ENCODE results near the gene ACTA2.

The ACTA2 gene

DNA sequence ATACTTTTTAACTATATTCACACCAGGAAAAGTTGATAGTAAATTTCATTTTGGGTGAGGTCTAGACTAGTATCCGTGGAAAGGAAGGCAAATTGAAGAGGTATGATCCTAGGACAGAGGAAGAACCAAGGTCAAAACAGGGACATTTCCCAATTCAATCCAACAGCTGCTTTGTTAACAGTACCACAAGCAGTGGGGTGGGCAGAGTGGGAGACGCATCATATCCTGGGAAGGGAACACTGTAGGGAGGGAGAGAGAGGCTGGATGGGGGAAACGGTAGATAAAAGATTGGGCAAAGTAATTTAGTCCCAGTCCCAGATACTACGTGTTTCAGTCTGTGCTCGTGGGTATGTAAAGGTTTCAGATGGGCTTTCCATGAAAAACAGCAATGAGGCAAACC, 28.9 kb upstream of the ACTA2 start:
- no peak for DNase-seq

DNA sequence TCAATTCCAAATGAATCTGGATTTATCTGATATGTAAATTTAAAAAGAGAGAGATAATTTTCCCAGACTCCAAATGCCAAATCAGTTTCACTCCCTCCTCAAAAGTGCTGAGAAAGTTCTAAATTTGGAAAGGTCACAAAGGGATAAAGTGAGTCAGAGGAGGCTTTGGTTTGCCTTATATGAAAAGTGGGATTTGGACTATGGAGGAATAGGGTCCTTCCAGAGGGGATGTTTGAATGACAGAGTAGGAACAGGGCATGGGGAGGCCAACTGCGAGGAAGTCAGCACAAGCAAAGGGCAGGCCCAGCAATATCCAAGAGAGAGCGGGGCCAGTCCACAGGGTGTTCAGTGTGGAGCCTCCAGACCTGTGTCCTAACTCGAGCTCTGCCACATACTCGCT, 28.2 kb upstream of the ACTA2 start:
- DNase-seq = no peak

DNA sequence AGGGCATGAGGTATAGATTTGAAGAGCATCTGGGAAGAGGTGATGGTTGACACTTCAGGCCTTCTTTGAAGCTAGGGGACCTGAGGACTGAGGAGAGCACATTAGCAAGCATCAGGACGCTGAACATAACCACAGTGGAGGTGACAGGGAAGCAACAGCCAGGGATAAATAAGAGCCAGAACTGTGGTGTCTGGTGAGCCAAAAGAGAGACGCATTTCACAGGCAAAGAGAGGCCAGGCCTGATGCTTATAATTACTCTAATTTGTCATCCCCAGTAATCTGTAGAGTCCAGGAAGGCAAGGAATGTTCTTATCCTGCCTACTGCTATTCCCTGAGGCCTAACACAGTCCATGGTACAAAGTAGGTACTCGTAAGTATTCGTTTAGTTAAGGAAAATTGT, 27.7 kb upstream of the ACTA2 start:
- DNase-seq = no peak

DNA sequence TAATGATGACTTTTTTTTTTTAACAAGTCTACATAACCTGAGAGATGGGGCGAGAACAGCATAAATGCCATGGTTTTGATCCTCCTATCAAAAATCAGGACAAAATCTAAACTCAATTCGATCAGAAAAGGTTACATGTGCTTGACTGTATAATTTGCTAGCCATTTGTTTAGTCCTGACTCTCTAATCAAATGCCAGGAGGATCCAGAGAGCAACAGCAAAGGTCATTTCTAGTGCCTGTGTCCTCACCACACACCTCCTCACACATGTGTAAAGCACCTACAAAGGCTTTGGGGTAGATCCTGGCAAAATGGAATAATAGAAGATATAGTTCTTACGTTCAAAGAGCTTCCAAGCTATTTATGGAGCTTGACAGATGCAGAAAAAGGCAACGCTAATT, 27.0 kb upstream of the ACTA2 start:
- DNase-seq = no peak

DNA sequence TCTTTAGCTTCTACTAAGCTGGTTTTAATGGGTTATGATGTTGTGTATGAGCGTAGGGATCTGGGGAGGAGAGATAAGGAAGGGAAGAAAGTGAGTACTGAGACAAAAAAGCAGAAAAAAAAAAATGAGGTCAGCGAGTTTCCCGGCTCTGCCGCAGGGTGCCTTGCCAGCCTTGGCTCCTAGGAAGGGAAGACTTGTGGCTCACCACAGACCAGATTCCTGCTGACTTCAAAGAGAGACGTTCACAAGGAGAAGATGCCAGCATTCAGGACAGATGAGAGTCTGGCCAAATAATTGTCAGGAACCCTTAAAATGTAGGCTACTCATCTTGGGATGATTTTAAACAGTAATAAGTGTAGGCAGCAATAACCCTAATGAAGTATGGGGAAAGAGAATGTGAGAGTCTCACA, 26.6 kb upstream of the ACTA2 start:
- peak in 9 of 56 donors; percentile 1 to 26 (median 7) for DNase-seq

DNA sequence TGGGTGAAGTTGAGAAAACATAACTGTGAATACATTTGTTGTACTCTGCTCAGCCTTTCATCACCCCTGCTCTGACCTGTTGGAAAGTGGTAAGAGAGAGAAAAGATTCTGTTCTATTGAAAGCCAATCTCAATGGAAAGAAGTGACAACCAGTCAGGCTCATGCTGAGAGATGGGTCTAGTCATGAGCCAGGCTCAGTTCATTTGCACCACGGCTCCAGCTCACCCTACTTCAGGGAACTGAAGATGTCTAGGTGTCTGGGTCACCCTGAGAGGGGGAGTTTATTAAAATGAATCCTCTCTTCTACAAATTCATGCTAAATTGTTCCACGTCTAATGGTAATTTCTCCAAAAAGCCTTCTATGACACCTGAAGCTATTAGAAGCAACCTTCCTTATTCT, 25.9 kb upstream of the ACTA2 start:
- DNase-seq = no peak

DNA sequence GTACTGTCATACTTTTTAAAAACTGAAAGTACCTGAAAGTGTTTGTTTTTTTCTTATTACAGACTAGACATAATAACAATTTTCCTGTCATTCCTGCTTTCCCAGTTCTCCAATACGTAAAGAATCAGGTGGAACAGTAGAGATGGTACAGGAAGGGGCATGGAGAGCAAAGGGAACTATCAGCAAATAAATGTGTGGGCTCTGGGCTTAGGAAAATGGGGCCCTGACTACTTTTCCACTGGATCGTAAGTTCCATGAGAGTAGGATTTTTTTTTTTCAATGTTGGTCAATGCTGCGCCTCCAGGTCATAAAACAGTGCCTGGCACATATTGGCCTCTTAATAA, 22.8 kb upstream of the ACTA2 start:
- no peak for DNase-seq

DNA sequence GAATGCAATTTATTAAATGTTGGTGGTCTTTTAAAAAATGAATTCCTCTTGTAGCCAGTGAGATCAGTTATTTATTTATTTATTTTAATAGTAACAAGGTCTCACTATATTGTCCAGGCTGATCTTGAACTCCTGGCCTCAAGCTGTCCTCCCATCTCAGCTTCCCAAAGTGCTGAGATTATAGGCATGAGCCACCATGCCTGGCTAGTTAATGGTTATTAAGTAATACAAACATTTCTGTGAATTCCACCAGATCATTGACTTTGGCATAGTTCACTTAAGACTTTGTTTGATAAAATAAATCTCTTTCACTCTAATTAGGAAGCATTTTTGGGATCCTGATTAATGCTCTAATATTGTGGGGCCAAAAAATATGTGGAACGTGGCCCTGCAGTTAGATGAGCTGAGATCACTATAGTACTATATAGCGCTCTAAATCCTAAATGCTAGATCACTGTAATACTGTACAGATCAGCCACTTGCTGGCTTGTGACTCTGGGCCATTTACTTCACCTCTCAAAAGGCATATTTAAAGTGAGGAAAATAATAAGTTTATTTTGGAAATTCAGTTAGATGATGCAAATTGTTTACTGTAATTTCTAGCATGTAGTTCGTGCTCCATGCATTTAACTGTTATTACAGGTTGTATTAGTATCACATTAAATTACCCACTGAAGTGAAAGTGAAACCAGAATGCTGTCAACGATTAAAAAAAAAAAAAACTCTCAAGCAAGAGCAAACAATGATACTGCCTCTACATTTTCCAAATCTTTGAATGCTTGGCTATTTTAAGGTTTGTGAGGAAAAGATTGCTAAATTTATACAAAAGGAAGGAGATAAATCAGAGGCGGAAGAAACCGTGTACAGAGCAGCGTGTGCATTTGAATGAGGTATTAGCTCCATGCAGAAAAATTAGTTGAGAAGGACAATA, 22.1 kb upstream of the ACTA2 start:
- no peak for DNase-seq

DNA sequence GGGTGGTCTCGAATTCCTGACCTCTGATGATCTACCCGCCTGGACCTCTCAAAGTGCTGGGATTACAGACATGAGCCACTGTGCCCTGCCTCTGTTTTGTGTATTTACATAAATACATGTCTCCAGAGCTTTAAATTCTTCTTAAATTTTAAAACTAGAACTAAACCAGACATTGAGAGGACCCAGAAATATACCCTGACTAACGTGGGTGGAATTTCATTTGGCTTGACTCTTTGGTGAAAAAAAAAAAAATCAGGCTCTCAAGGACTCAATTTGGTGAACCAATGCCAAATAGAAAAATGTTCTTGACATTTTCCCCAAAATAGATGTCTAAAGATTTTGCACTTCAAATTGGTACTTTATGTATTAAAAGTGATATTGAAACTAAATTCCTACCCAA, 21.4 kb upstream of the ACTA2 start:
- no peak for DNase-seq

DNA sequence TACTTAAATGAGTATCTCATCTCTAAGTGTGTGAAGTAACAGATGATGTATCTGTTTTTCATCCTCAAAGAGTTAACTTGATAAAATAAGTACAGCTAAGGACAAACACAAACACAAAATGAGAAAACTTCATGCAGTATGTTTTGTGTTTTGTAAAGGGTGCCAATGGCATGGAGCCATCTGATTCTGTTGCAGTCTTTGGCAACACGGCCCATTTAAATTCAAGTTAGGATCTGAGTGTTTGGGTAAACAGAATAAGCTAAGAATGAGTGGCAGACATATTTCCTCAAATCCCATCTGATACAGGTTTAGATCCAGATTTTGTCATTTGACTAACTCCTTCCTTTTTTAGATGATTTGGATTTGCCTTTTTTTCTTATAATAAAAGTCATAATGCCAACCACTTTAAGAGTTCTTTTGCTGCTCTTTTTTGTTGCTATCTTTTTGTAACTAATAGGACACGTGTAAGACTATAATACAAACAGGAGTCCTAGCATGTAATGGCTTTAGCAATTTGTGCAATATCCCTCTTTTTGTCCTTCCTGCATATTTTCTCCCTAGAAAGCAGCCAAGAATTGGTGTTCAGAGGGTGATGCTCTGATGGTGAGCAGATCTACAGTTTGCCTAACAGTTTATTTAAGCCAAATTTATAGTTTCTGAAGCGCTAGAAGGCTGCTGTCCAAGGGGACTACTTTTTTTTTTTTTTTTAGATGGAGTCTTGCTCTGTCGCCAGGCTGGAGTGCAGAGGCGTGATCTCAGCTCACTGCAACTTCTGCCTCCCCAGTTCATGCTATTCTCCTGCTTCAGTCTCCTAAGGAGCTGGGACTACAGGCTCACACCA, 18.9 kb upstream of the ACTA2 start:
- DNase-seq = no peak

DNA sequence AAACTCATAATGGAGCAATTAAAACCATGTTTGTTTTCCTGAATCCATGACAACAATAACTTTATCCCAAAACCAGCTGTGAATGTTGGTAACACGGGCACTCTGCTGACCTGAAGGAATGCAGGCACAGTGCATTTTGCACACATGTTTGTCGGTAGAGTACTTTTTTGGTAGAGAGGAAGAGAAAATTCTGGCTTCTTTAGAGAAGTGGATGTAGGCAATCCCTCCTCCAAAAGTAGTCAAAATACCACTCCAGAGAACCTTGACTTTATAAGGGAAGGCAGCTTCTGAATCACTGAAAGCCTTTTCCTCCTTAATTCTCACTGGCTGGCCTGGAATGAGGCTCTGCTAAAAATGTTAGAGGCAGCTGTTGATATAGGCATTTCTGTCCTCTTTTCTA, 15.8 kb upstream of the ACTA2 start:
- no peak for DNase-seq

DNA sequence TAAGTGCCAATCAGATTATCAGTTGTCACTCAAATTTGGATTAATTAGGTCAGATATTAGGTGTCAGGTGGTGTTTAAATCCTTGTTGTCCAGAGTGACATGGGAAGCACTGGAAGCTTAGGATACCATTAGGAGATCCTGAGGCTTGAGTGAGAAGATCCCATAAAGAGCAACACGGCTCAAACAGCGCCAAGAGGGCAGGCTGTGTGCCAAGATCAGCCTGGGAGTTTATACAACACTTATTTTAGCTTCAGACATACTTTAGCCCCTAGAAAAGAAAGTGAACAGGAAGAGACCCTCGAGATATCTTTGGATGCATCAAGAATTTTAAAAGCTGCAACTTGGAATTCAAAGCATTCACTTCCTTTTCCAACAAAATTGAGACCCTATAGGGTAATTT, 14.2 kb upstream of the ACTA2 start:
- no peak for DNase-seq

DNA sequence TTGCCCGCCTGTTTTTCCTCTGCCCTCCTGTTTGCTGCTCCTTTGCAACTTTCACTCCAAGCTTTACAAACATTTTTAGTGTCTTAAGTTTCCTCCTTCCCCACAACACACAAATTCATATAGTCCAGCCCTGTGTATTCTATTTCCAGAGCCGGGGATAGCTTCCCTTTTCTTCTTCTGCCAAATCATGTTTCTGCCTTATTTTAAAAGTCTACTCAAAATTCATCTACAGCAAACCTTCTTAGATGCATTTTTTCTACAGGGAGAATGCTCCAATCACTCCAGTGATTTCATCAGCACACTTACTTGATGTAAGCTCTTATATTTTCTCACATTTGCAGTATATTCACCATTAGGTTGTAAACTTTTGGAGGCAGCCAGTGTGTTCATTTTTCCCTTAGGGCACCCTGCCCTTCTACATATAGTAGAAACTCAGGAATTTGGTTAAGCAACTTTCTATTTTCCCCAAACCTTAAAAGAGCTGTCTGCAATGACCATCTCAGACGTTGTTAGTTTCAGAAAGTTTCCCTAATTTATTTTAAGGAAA, 12.4 kb upstream of the ACTA2 start:
- no peak for DNase-seq

DNA sequence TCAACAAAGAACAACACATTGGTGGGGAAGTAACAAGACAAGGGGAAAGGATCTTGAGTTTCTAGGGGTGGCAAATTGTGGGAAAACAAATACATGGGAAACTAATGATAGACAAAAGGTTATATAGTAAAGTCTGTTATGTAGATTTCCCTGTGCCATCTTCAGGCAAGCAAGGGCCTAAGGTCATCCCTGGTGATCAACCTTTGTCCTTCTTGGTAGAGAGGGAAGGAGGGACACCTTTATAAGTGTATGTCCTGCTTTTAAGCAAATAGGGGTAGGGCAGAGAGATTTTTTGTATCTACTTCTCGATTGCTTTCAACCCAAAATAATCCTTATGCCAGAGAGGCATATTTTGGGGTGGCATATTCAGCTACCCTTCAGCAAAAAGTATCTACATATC, 11.8 kb upstream of the ACTA2 start:
- no peak for DNase-seq

DNA sequence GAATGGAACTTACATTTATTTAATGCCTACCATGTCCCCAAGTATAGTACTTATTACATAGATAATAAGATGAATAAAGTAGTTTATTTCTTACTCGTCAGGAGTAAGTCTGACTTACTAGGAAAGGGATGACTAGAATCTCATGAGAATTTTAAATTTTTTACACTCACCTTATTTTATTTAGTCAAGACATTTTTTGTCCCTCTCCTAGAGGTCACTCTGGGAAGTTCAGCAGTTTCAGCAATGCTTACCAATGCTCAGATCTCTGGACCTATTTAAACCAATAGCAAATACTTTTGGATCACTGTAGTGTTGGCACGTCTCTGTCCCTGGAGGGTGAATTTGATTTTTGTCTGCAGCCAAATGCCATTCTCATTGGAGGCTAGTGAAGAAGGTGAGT, 10.7 kb upstream of the ACTA2 start:
- DNase-seq = no peak

DNA sequence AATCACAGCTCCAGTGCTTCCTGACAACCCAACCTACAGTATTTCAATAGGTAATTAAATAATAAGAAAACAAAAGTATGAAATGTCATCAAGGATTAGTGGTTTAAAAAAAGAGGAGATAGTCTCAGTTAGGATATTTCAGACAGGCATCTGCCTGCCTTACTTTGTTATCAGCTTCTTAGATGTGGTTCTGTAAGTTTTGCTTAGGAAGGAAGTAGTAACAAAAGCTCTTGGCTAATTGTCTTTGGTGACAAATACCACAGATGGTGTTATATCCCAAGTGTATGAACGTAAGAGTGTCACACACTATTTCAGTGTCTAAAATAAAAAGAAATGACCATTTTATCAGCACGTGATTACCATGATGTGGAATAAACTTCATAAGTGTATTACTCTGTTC, 9.8 kb upstream of the ACTA2 start:
- DNase-seq = no peak

DNA sequence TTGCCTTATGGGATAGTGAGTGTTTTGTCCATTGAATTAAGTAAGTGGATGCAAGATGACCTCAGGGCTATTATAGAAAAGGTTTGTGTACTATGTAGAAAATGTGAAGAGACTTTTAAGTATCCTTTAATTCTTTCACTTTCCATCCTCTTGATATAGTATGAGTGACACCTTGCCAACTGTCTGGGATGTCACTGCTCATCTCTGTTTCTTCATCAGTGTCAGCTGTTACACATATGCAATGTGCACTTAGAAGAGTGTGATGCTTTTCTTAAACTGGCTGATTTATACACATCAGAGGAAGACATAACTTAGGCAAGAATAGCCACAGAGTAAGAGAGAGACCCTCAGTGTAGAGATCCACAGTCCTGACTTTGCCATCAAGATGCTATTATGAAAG, 8.7 kb upstream of the ACTA2 start:
- no peak for DNase-seq

DNA sequence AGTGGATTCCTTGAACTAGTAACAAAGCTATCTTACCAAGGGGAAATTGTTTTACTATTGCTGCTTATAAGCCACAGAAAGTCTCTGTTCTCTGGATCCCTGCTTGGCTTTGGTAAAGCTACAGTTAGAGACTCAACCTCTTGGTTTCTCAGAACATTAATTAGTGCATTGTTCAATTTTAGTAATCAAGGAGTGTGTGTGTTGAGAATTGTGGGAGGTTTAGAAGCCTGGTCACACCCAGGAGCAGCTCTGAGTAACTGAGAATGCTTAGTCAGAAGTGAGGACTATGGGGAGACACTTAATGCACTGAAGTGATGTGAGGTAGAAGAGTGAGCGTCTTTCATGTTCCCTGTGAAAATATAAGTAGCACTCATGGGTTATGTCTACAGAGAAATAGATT, 8.2 kb upstream of the ACTA2 start:
- DNase-seq = no peak

DNA sequence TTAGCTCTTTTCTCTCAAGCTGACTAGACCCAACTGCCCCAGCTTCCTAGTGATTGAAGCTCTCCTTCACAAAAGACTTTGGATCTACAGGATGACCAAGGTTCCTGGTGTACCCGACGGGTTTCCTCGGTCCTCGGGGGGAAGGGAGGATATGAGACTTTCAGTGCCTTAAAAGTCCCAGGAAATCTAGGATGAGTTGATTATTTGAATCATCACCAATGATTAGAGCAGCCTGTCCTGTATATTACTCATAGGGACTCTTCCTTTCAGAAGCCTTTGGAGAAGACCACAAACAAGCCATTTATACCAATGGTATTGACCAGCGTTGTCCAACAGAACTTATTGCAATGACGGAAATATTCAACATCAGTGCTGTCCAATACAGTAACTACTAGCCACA, 6.1 kb upstream of the ACTA2 start:
- DNase-seq = no peak

DNA sequence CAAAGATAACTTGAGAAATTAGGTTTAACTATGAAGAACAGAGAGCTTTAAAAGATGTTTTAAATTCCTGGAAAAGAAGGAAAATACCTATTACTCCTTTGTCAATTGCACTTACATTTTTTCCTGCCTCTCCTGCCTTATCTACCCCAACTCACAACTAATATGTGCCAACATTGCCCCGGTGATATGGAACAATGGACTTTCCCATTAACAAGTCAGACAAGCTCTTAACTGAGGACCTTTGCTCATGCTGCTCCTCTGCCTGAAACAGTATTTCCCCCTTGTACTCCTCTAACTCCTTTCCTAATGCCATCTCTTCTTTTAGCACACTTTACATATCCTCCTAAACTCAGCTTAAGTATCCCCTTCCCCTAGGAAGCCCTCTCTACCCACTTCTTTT, 4.8 kb upstream of the ACTA2 start:
- DNase-seq = no peak

DNA sequence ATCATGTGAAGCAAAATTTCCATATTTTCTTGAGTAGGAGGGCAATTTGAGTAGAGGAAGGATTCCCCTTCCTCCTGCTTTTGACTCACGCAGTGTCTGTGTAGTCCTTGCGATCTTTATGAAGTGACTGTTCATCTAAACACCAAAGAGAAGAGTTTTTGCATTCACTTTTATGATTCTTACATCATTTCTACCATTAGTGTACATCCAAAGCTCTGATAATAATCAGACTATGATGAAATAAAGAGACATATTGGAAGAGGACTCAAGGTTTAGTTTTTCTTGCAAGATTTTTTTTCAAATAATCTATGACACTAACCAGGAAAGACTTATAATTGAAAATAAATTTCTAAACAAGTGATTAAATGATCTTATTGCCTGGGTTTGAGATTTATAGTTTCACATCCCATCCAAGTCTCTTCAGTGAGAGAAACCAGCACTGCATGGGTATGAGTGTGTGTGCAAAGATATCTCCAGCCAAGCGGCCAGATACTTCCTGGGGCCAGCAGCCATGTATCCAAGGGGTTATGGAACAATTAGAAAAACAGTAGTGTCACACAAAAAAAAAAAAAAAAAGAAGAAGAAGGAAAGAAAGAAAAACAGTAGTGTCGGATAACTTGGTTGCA, 2.0 kb upstream of the ACTA2 start:
- DNase-seq = no peak

DNA sequence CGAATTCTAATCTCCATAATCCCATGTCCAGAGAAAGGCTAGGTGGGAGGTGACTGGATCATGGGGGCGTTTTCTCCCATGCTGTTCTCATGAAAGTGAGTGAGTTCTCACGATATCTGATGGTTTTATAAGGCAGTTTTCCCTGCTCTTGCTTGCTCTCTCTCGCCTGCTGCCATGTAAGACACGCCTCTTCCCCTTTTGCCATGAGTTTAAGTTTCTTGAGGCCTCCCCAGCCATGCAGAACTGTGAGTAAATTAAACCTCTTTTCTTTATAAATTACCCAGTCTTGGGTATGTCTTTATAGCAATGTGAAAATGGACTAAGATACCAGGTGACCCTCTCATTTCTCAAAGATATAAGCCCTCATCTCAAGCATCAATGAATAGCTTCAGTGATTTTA, 1.1 kb upstream of the ACTA2 start:
- DNase-seq = no peak

All from nucleus accumbens (tissue), 56 donors.